ENCODE data around the gene HPGDS.
"Not testable (repeated sequence)": the region's sequence is repeated elsewhere in the genome, so short reads cannot be mapped to it uniquely, and the experiment has no call there.

Gene HPGDS

GRCh38 chr4:94332983-94333590 is 9.5 kb downstream of the HPGDS start:
- CTCF ChIA-PET, result interaction anchor here (1.2 kb wide), 1 partner anchor 74 kb away, joined by 7 read pairs; no protein-coding TSS in a partner anchor
- no peak for TF ChIP-seq FOXM1 (IDR thresholded peaks at IDR 0.05; ENCODE audit: borderline replicate concordance)
- TF ChIP-seq SP1 (IDR thresholded peaks at IDR 0.05), result no peak

GRCh38 chr4:94329933-94330332 is 12.7 kb downstream of the HPGDS start:
- no peak for DNase-seq (ENCODE audit: extremely low spot score)
- CTCF ChIA-PET, result no interaction called here
- TF ChIP-seq TARDBP (IDR thresholded peaks at IDR 0.05), result no peak
- TF ChIP-seq NFRKB (IDR thresholded peaks at IDR 0.05), result no peak
- TF ChIP-seq SUZ12 (IDR thresholded peaks at IDR 0.05), result no peak
- TF ChIP-seq SP1 (IDR thresholded peaks at IDR 0.05), result no peak
- no peak for TF ChIP-seq L3MBTL2 (conservative IDR thresholded peaks at IDR 0.05)
- TF ChIP-seq ELF4 (IDR thresholded peaks at IDR 0.05), result no peak
- no peak for TF ChIP-seq HDGF (IDR thresholded peaks at IDR 0.05; ENCODE audit: borderline replicate concordance)
- no peak for TF ChIP-seq FOXA1 (IDR thresholded peaks at IDR 0.05)
- no peak for TF ChIP-seq BHLHE40 (IDR thresholded peaks at IDR 0.05; ENCODE audit: borderline replicate concordance)
- TF ChIP-seq ZNF384 (IDR thresholded peaks at IDR 0.05), result no peak
- TF ChIP-seq ARNT (IDR thresholded peaks at IDR 0.05), result no peak
- TF ChIP-seq, protein P1, sequence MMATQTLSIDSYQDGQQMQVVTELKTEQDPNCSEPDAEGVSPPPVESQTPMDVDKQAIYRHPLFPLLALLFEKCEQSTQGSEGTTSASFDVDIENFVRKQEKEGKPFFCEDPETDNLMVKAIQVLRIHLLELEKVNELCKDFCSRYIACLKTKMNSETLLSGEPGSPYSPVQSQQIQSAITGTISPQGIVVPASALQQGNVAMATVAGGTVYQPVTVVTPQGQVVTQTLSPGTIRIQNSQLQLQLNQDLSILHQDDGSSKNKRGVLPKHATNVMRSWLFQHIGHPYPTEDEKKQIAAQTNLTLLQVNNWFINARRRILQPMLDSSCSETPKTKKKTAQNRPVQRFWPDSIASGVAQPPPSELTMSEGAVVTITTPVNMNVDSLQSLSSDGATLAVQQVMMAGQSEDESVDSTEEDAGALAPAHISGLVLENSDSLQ (IDR thresholded peaks at IDR 0.05), result no peak
- no peak for TF ChIP-seq FOXM1 (IDR thresholded peaks at IDR 0.05; ENCODE audit: borderline replicate concordance)
- TF ChIP-seq LEF1 (IDR thresholded peaks at IDR 0.05; ENCODE audit: borderline replicate concordance), result no peak
- no peak for TF ChIP-seq FOXK2 (IDR thresholded peaks at IDR 0.05)
- no peak for TF ChIP-seq CTBP1 (IDR thresholded peaks at IDR 0.05; ENCODE audit: borderline replicate concordance)
- POLR2A ChIA-PET, result no interaction called here

More at GRCh38 chr4:94332983-94333590, 9.5 kb downstream of the HPGDS start:
- no peak for DNase-seq (ENCODE audit: extremely low spot score)
- POLR2A ChIA-PET, result no interaction called here

DNA sequence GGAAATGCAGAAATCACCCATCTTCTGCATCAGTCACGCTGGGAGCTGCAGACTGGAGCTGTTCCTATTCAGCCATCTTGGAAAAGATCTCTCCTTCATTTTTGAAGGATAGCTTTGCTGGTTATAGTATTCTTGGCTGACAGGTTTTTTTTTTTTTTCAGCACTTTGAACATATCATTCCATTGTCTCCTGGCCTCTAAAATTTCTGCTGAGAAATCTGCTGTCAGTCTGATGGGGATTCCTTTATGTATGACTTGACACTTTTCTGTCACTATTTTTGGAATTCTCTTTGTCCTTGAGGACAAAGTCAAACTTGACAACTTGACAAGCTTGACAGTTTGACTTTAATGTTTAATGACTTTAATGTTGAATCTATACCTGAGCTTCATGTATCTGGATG is 16.8 kb downstream of the HPGDS start:
- no peak for TF ChIP-seq L3MBTL2 (conservative IDR thresholded peaks at IDR 0.05)
- peak; percentile 55; the same call in 1 of the 2 replicates for TF ChIP-seq ZNF384 (IDR thresholded peaks at IDR 0.05)
- DNase-seq (ENCODE audit: extremely low spot score), result no peak
- POLR2A ChIA-PET, result no interaction called here
- CTCF ChIA-PET, result no interaction called here

DNA sequence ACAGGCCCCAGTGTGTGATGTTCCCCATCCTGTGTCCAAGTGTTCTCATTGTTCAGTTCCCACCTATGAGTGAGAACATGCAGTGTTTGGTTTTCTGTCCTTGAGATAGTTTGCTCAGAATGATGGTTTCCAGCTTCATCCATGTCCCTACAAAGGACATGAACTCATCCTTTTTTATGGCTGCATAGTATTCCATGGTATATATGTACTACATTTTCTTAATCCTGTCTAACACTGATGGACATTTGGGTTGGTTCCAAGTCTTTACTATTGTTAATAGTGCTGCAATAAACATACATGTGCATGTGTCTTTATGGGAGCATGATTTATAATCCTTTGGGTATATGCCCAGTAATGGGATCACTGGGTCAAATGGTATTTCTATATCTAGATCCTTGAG is 22.7 kb downstream of the HPGDS start:
- POLR2A ChIA-PET; DNase-seq (ENCODE audit: extremely low spot score); CTCF ChIA-PET: not testable (repeated sequence)

DNA sequence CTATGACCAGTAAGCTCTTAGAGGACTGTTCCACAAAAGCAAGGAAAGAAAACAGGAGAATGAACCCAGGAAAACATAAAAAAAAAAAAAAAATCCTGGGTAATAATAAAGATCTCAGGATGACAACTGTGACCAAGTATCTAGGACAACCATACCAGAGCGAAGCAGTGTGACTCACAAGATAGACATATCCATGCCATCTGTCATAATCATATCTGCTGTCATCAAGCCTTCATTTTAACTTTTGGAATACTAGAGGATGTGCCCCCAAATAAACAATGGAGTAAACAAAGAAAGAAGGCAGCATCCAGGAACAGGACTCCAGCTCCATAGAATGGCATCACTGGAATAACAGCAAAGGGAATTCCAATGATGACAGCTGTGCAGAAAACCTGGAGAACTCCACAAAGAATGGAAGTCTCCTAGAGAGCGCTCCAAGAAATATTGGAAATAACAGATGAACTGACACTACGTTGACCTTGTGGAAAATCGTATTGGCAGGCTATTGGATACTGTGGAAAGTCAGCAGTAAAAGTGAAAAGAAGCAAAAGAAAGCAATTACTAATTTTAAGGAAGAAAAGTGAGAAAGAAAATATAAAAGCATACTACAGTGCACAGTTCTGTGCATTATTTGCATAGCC is 35.3 kb downstream of the HPGDS start:
- CTCF ChIA-PET, result interaction anchor here (0.6 kb wide), 1 partner anchor 100 kb away, joined by 3 read pairs; no protein-coding TSS in a partner anchor
- no peak for DNase-seq (ENCODE audit: extremely low spot score)
- no peak for TF ChIP-seq NFRKB (IDR thresholded peaks at IDR 0.05)
- TF ChIP-seq, protein P1 (IDR thresholded peaks at IDR 0.05), result peak; percentile 22; the same call in 1 of the 2 replicates
- POLR2A ChIA-PET, result no interaction called here

GRCh38 chr4:94306713-94307112 is 35.9 kb downstream of the HPGDS start:
- ChIA-PET CTCF (no interaction called here), POLR2A (no interaction called here)
- no peak for DNase-seq (ENCODE audit: extremely low spot score)
- TF ChIP-seq SUZ12 (IDR thresholded peaks at IDR 0.05) (no peak), TARDBP (IDR thresholded peaks at IDR 0.05) (no peak), ELF4 (IDR thresholded peaks at IDR 0.05) (no peak), SP1 (IDR thresholded peaks at IDR 0.05) (no peak), LEF1 (IDR thresholded peaks at IDR 0.05; ENCODE audit: borderline replicate concordance) (no peak), BHLHE40 (IDR thresholded peaks at IDR 0.05; ENCODE audit: borderline replicate concordance) (no peak), NFRKB (IDR thresholded peaks at IDR 0.05) (no peak), FOXA1 (IDR thresholded peaks at IDR 0.05) (no peak), FOXK2 (IDR thresholded peaks at IDR 0.05) (no peak)

DNA sequence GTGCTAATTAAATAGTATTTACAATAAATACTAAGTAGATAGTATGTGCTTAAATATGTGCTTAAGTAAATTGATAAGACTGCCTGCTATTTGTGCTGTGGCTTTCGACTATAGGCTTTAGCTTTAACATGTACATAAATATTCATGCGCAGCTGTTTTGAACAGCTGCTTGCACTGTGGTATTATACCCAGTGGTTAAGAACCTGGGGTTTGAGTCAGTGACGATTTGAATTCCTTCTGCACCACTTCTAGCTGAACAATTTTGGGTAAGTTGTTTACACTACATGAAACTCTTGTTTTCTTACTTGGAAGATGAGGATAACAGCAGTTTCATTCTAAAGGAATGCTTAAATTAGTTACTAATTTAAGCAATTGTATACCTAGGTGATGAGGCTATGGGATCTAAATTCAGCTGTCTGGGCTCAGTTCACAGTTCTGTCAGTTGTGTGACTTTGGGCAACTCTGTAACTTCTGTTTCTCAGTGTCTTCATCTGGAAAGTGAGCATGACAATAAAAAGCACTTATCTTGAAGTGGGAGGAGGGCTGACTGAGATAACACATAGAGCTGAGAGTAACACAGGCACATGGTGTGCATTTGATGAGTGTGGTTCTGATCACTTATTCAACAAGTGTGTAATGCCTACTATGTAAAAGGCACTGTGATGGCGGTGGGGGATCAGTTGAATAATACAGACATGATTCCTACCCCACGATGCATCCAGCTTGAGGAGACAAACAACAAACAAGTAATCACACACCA is 37.0 kb downstream of the HPGDS start:
- no peak for DNase-seq (ENCODE audit: extremely low spot score)
- ChIA-PET CTCF (interaction anchor here (1.2 kb wide), 1 partner anchor 84 kb away, joined by 4 read pairs; no protein-coding TSS in a partner anchor), POLR2A (no interaction called here)
- TF ChIP-seq FOXM1 (IDR thresholded peaks at IDR 0.05; ENCODE audit: borderline replicate concordance), result no peak
- TF ChIP-seq SP1 (IDR thresholded peaks at IDR 0.05), result no peak
- no peak for TF ChIP-seq FOXK2 (IDR thresholded peaks at IDR 0.05)
- TF ChIP-seq NFRKB (IDR thresholded peaks at IDR 0.05), result no peak
- no peak for TF ChIP-seq HDGF (IDR thresholded peaks at IDR 0.05; ENCODE audit: borderline replicate concordance)
